MM.1S (cell line): ENCODE results near the gene EFNA2.
A peak's percentile ranks its signal among the peaks of the same experiment; 100 is the strongest.

Experiments used
- DNase-seq: peaks from one replicate; pipeline ENCODE4 v3.0.0-alpha.2; 2015
- H2AFZ ChIP-seq: fragments of 300-600 bp; sonication (generic); 2 replicates; pipeline ENCODE4 v1.6.0; 2016; ENCODE audit warnings: antibody characterized with exemption, low read length
- H3F3A ChIP-seq: fragments of 300-600 bp; sonication (generic); 2 replicates; pipeline ENCODE4 v1.6.1; 2016; ENCODE audit warnings: mild to moderate bottlenecking, antibody characterized with exemption, low read length, moderate library complexity, mixed read lengths; ENCODE audit not compliant: insufficient read depth
- H3K27ac ChIP-seq: fragments of 300-600 bp; sonication (generic); 2 replicates; pipeline ENCODE4 v1.5.1; 2016; ENCODE audit warnings: mild to moderate bottlenecking, low read length
- H3K27me3 ChIP-seq: fragments of 300-600 bp; sonication (generic); replicated peaks from 2 replicates; pipeline ENCODE4 v1.6.0; 2016; ENCODE audit warnings: low read length; ENCODE audit not compliant: insufficient read depth
- H3K36me3 ChIP-seq: fragments of 300-600 bp; sonication (generic); replicated peaks from 2 replicates; pipeline ENCODE4 v1.6.1; 2016; ENCODE audit warnings: mild to moderate bottlenecking, low read length, mixed read lengths; ENCODE audit not compliant: insufficient read depth
- H3K4me1 ChIP-seq: fragments of 300-600 bp; sonication (generic); 2 replicates; pipeline ENCODE4 v1.6.1; 2016; ENCODE audit warnings: low read length, mixed read lengths
- H3K4me2 ChIP-seq: fragments of 300-600 bp; sonication (generic); 2 replicates; pipeline ENCODE4 v1.6.0; 2016; ENCODE audit warnings: low read depth, low read length
- H3K4me3 ChIP-seq: fragments of 300-600 bp; sonication (generic); 2 replicates; pipeline ENCODE4 v1.5.1; 2016; ENCODE audit warnings: low read length, mixed read lengths
- H3K79me2 ChIP-seq: fragments of 300-600 bp; sonication (generic); 2 replicates; pipeline ENCODE4 v1.6.1; 2016; ENCODE audit warnings: mixed run types, low read length, mixed read lengths
- H3K9ac ChIP-seq: fragments of 300-600 bp; sonication (generic); 2 replicates; pipeline ENCODE4 v1.6.1; 2016; ENCODE audit warnings: low read length, mixed read lengths
- H3K9me2 ChIP-seq: fragments of 300-600 bp; sonication (generic); replicated peaks from 2 replicates; pipeline ENCODE4 v1.6.1; 2016; ENCODE audit warnings: mild to moderate bottlenecking, low read length, mixed read lengths; ENCODE audit not compliant: insufficient read depth
- H3K9me3 ChIP-seq: fragments of 300-600 bp; sonication (generic); replicated peaks from 2 replicates; pipeline ENCODE4 v1.6.1; 2016; ENCODE audit warnings: mild to moderate bottlenecking, low read length, mixed read lengths; ENCODE audit not compliant: insufficient read depth
- H4K20me1 ChIP-seq: fragments of 300-600 bp; sonication (generic); 2 replicates; pipeline ENCODE4 v1.6.1; 2016; ENCODE audit warnings: mild to moderate bottlenecking, low read length, moderate library complexity, mixed read lengths; ENCODE audit not compliant: insufficient read depth
- EZH2 ChIP-seq: fragments of 300-600 bp; sonication (generic); optimal IDR thresholded peaks from 2 replicates; pipeline ENCODE3; 2017; ENCODE audit warnings: low read depth, mild to moderate bottlenecking, antibody characterized with exemption, low read length, mixed read lengths
- EZH2phosphoT487 ChIP-seq: fragments of 300-600 bp; sonication (generic); IDR thresholded peaks from 2 replicates; pipeline ENCODE4 v1.6.1; 2018; ENCODE audit warnings: antibody characterized with exemption, low read length
- TF ChIP-seq, protein P1 (sequence below): fragments of 300-600 bp; sonication (generic); IDR thresholded peaks from 2 replicates; pipeline ENCODE4 v1.5.1; 2016; ENCODE audit warnings: antibody characterized with exemption, low read length, mixed read lengths

Gene EFNA2

DNA sequence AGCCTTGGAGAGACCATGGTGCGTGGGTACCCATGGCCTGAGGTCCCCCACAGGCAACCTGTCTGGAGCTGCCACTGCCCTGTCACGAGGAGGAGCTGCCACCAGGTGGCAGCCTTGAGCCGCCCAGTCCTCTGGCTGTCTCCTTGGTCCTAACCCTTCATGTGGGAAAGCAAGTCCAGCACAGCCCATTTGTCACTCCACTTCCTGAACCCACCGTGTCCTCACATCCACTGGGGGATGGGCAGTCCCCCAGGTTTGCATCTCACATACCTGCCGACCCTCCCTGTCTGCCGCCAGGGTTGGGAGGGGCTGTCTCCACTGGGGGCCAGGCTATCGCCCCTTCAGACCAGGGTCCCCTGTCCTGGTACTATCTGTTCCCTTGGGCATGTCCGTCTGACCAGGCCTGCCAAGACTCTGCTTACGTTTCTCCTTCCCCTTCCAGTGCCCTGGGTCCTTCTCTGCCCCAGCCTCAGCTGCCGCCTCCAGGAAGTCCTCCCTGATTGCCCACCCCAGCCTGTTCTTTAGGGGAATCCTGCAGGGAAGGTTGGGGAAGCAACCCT is 5.8 kb upstream of the EFNA2 start:
- peak; percentile 84 for DNase-seq
- Histone ChIP-seq H3K9me2 (no peaks in the 10 kb centered on the region), H2AFZ (no peak overlapping the region), H3K4me3 (no peak overlapping the region), H3K79me2 (peaks cover 27% of the 10 kb centered on the region), H3K4me1 (peaks cover 8% of the 10 kb centered on the region), H3K9me3 (no peaks in the 10 kb centered on the region), H3K4me2 (no peak overlapping the region), H3K36me3 (peaks cover under 1% of the 10 kb centered on the region; the same call in 1 of the 2 replicates), H3K9ac (no peak overlapping the region), H3K27ac (no peak overlapping the region), H4K20me1 (no peaks in the 10 kb centered on the region), H3K27me3 (peaks cover 22% of the 10 kb centered on the region), H3F3A (peaks cover 17% of the 10 kb centered on the region)
- TF ChIP-seq, protein P1, sequence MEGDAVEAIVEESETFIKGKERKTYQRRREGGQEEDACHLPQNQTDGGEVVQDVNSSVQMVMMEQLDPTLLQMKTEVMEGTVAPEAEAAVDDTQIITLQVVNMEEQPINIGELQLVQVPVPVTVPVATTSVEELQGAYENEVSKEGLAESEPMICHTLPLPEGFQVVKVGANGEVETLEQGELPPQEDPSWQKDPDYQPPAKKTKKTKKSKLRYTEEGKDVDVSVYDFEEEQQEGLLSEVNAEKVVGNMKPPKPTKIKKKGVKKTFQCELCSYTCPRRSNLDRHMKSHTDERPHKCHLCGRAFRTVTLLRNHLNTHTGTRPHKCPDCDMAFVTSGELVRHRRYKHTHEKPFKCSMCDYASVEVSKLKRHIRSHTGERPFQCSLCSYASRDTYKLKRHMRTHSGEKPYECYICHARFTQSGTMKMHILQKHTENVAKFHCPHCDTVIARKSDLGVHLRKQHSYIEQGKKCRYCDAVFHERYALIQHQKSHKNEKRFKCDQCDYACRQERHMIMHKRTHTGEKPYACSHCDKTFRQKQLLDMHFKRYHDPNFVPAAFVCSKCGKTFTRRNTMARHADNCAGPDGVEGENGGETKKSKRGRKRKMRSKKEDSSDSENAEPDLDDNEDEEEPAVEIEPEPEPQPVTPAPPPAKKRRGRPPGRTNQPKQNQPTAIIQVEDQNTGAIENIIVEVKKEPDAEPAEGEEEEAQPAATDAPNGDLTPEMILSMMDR: peak; percentile 99
- TF ChIP-seq EZH2phosphoT487: no peak

DNA sequence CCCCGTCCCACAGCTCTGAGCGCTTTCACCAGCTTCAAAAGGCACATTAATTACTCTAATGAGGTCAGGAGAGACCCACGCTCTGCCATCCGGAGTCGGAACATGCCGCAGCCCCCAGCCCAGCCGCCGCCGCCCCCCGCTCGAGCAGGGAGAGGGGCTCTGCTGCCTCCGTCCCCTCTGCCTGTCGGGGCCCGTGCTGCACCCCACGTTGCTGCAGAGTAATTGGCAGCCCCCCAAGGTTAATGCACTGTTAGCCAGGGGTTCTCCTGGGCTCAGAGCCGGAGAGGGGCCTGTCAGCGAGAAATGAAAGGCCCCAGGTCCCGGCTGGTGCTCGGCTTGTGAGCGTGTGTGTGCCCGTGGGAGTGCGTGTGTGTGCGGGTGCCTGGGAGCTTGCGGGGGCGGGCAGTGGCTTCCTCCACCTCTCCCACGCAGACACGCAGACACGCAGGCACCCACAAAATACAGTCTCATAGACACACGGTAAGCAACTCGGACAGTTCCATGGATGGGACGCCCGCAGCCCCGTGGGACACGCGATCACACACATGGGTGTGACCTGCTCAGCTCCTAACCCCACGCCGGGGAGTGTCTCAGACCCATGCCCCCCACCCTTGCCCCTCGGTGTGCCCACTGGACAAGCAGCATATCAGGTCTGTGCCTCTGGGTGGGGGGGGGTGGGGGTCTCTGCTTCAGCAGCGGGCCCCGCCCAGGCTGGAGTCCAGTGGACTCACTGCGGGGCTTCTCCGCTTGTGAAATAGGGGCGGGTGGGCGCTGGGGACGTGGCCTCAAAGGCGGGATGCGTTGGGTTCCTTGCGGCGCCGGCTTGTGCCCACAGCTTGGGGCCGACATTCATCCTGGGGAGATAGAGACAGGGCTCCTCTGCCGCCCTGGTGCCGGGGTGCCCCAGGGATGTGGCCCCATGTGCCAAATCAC is 4.8 kb upstream of the EFNA2 start:
- Histone ChIP-seq H3K27me3 (peaks cover 28% of the 10 kb centered on the region), H3K9ac (no peak overlapping the region), H3K9me2 (no peaks in the 10 kb centered on the region), H3K36me3 (no peaks in the 10 kb centered on the region), H4K20me1 (no peaks in the 10 kb centered on the region), H3K9me3 (no peaks in the 10 kb centered on the region), H3K4me3 (no peak overlapping the region), H2AFZ (no peak overlapping the region), H3K27ac (no peak overlapping the region), H3K4me1 (peaks cover 7% of the 10 kb centered on the region), H3K4me2 (no peak overlapping the region), H3F3A (peaks cover 10% of the 10 kb centered on the region), H3K79me2 (peaks cover 26% of the 10 kb centered on the region)
- TF ChIP-seq, protein P1: no peak
- TF ChIP-seq EZH2: no peak
- TF ChIP-seq EZH2phosphoT487: no peak
- no peak for DNase-seq

DNA sequence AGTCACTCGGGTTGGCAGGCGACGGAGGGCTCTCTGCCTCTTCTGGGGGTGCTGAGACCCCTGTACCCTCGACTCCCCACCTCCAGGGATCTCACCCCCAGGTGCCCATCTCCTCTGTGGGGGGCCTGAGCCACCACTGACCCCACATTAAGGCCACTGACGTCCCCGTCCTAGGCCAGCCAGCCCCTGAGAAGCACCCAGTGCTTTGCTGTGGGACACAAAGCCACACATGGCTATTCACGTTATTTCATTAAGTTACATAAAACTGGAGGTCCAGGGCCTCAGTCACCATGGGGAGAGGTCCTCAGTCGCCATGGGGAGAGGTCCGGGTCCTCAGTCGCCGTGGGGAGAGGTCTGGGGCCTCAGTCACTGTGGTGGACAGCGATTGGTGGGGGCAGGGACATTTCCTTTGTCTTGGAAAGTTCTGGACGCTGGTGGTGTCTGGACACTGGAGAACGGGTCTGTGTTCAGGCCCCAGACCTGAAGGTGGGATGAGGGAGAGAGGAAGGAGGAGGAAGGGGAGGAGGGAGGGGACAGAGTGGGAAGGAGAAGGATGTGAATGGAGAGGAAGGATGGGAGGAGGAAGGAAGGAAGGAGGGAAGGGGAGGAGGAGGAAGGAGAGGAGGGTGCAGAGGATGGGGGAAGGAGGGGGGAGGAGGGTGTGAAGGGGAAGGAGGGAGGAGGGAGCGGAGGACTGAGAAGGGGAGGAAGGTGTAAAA is 3.9 kb upstream of the EFNA2 start:
- no peak overlapping the region for H3K9ac ChIP-seq
- TF ChIP-seq, protein P1: no peak
- no peak for TF ChIP-seq EZH2phosphoT487
- TF ChIP-seq EZH2: no peak
- no peak overlapping the region for H2AFZ ChIP-seq
- no peaks in the 10 kb centered on the region for H3K9me3 ChIP-seq
- peaks cover 33% of the 10 kb centered on the region for H3K27me3 ChIP-seq
- H3K9me2 ChIP-seq: no peaks in the 10 kb centered on the region
- H3K4me2 ChIP-seq: no peak overlapping the region
- no peak overlapping the region for H3K4me3 ChIP-seq
- H3K4me1 ChIP-seq: peaks cover 5% of the 10 kb centered on the region
- H3K27ac ChIP-seq: no peak overlapping the region
- H3K36me3 ChIP-seq: no peaks in the 10 kb centered on the region
- no peaks in the 10 kb centered on the region for H4K20me1 ChIP-seq
- H3F3A ChIP-seq: 0 out of 2 replicates have a peak, but pooled peaks cover 3% of the 10 kb centered on the region
- DNase-seq: no peak
- H3K79me2 ChIP-seq: peaks cover 18% of the 10 kb centered on the region
